Kidney (tissue), 14 donors: ENCODE measurements around the gene TMTC1. TPM values are rescaled to one million over a fixed set of nuclear protein-coding genes. Genes with fewer than 3 reads are reported as not detected.

Experiments
- DNase-seq, 5 donors: peaks; one replicate each; pipeline ENCODE4 v3.0.0-alpha.2; 2013 to 2020
- FAIRE-seq: peaks from 2 replicates; lab custom pipeline; 2012; peaks lifted over from hg19 to GRCh38; lab: Jason Lieb, UNC
- H3K27ac ChIP-seq, 2 donors: one replicate each; pipeline ENCODE4 v1.7.0; 2013; ENCODE audit warnings: low read depth in 2 of 2, low read length in 2 of 2, inconsistent platforms in 1 of 2
- H3K27me3 ChIP-seq: one replicate; pipeline ENCODE4 v1.7.1; 2013; ENCODE audit warnings: low read length, inconsistent platforms; ENCODE audit not compliant: control insufficient read depth, insufficient read depth
- H3K36me3 ChIP-seq, 3 donors: one replicate each; pipeline versions ENCODE4 v1.7.0 to v1.7.1; 2013; ENCODE audit warnings: low read length in 3 of 3, control low read depth in 1 of 3, inconsistent platforms in 1 of 3; ENCODE audit not compliant: insufficient read depth in 3 of 3, control insufficient read depth in 2 of 3
- H3K4me1 ChIP-seq, 3 donors: one replicate each; pipeline versions ENCODE4 v1.7.0 to v1.7.1; 2013; ENCODE audit warnings: low read length in 3 of 3, inconsistent platforms in 1 of 3, low read depth in 1 of 3; ENCODE audit not compliant: control insufficient read depth in 2 of 3, insufficient read depth in 2 of 3
- H3K4me3 ChIP-seq, 3 donors: one replicate each; pipeline versions ENCODE4 v1.7.0 to v1.8.1; 2013; ENCODE audit warnings: low read length in 3 of 3, control low read depth in 1 of 3, inconsistent platforms in 1 of 3
- H3K9ac ChIP-seq, 3 donors: one replicate each; pipeline versions ENCODE4 v1.7.0 to v1.7.1; 2013; ENCODE audit warnings: low read length in 3 of 3, control low read depth in 1 of 3, inconsistent platforms in 1 of 3
- H3K9me3 ChIP-seq, 3 donors: one replicate each; pipeline versions ENCODE4 v1.7.0 to v1.7.1; 2013; ENCODE audit warnings: low read length in 3 of 3, control low read depth in 1 of 3, inconsistent platforms in 1 of 3; ENCODE audit not compliant: control insufficient read depth in 2 of 3, insufficient read depth in 1 of 3
- intact Hi-C: fragments of 100-400 bp; cut with DNase I; formaldehyde crosslinking; loops from one replicate; pipeline ENCODE4 v1.11.1; 2022
- polyA plus RNA-seq: library from polyadenylated mRNA; stranded (reverse); fragments of 350-450 nt; fragmentation: Illumina TruSeq; extraction: RNeasy Lipid Tissue Mini Kit (QIAGEN cat#74804); gene quantifications from one replicate; pipeline ENCODE4 v1.2.3, GENCODE V29; 2014; ENCODE audit warnings: low read depth, low replicate concordance; ENCODE audit not compliant: insufficient read depth
- total RNA-seq: library from RNA; stranded (reverse); fragmentation: NEBNext Ultra II Directional; extraction: Animal tissue kit (Norgen Biotek cat#: 25700); gene quantifications from one replicate; pipeline ENCODE4 v1.2.1, GENCODE V29; 2021
- TF ChIP-seq, protein P1 (sequence below): IDR thresholded peaks from 3 replicates; pipeline ENCODE4 v1.5.1; 2012; ENCODE audit warnings: mild to moderate bottlenecking, moderate library complexity, borderline replicate concordance; ENCODE audit not compliant: insufficient read depth; ENCODE audit errors: extremely low read depth
- donor health status: control.
- donor health status: control.
- donor health status: control.
- donor health status: control.
- donor health status: control.
- donor health status: DM: yes; HTN: yes; CAD: no.
- donor health status: Normal renal cell carcinoma (clear cell type).

TMTC1 gene
- total and polyA plus RNA-seq, 2 donors from 2014 or later: 10.9 to 58.8 TPM

DNA sequence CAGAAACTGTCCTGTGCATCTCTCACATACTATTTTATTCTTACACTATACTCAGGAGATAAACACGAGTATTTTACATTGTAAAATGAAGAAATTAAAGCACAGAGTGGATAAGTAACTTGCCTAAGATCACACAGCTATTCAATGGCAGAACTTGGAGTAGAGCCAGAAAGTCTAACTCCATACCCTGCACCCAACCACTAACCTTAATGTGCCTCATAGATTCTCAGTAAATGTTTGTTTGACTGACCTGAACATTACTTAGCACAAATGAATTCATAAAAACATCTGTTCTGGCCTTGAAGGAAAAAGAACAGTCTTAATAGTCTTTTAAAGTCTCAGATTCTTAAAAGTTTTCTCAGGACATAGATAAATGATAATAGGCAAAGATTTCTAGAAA, 202.8 kb downstream of the TMTC1 start:
- intact Hi-C loops: no loop called here
- FAIRE-seq: no peak

DNA sequence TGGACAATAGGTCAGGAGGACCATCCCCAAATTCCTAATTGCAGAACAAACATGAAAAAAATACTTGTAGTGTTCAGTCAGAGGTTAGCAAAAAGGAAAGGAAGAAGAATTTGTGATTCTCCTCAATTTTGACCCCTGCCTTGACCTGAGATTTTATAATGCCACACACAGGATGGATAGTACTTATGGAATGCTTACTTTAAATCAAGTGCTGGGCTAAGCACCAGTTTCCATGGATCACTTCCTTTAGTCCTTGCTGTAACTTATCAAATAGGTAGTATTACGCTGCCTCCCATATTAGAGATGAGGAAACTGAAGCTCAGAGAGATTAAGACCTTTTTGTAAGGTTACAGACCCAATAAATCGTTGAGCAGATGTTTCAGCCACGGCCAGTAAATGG, 205.0 kb downstream of the TMTC1 start:
- no peak for DNase-seq
- Histone ChIP-seq H3K9me3 (no peaks in the 10 kb centered on the region), H3K27me3 (no peaks in the 10 kb centered on the region), H3K9ac (no peak overlapping the region), H3K4me3 (no peak overlapping the region), H3K27ac (peak overlapping the region; percentile 12 to 52), H3K4me1 (peaks cover 0 to 5% (median under 1%) of the 10 kb centered on the region in 3 donors), H3K36me3 (no peaks in the 10 kb centered on the region)
- TF ChIP-seq, protein P1, sequence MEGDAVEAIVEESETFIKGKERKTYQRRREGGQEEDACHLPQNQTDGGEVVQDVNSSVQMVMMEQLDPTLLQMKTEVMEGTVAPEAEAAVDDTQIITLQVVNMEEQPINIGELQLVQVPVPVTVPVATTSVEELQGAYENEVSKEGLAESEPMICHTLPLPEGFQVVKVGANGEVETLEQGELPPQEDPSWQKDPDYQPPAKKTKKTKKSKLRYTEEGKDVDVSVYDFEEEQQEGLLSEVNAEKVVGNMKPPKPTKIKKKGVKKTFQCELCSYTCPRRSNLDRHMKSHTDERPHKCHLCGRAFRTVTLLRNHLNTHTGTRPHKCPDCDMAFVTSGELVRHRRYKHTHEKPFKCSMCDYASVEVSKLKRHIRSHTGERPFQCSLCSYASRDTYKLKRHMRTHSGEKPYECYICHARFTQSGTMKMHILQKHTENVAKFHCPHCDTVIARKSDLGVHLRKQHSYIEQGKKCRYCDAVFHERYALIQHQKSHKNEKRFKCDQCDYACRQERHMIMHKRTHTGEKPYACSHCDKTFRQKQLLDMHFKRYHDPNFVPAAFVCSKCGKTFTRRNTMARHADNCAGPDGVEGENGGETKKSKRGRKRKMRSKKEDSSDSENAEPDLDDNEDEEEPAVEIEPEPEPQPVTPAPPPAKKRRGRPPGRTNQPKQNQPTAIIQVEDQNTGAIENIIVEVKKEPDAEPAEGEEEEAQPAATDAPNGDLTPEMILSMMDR: no peak
- intact Hi-C loops: no loop called here
- no peak for FAIRE-seq

More for the DNA sequence above, 202.8 kb downstream of the TMTC1 start:
- Histone ChIP-seq H3K27me3 (no peaks in the 10 kb centered on the region), H3K9ac (no peak overlapping the region), H3K9me3 (no peaks in the 10 kb centered on the region), H3K4me3 (no peak overlapping the region), H3K36me3 (no peaks in the 10 kb centered on the region), H3K4me1 (peaks cover 0 to 5% (median 3%) of the 10 kb centered on the region in 3 donors), H3K27ac (peak overlapping the region in 1 of 2 donors; percentile 41)
- TF ChIP-seq, protein P1: no peak
- DNase-seq: no peak

DNA sequence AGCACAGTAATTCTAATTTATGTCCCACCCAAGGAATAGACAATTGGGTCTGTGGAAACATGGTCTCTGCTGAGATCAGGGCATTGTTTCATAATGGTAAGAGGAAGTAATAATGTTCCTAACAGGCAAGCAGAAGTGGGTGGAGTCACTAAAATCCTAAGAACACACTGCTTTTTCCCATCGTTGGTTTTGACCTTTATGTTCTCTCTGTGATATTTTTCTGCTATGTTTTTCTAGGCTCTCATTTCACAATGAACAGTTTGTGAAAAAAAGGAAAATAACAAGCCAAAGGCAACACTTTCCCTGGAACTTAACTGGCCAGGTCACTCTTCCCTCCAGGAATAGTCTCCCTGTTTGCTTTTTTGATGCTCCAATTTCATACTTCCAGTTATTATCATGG, 205.7 kb downstream of the TMTC1 start:
- H3K27me3 ChIP-seq: no peaks in the 10 kb centered on the region
- intact Hi-C loops: no loop called here
- H3K27ac ChIP-seq: peak overlapping the region; percentile 5 to 12
- peak in 1 of 5 donors; percentile 39 for DNase-seq
- no peaks in the 10 kb centered on the region for H3K9me3 ChIP-seq
- no peak overlapping the region for H3K4me3 ChIP-seq
- peaks cover 0 to 5% (median 0%) of the 10 kb centered on the region in 3 donors for H3K4me1 ChIP-seq
- TF ChIP-seq, protein P1: no peak
- H3K36me3 ChIP-seq: no peaks in the 10 kb centered on the region
- peak; percentile 33 for FAIRE-seq
- no peak overlapping the region for H3K9ac ChIP-seq

DNA sequence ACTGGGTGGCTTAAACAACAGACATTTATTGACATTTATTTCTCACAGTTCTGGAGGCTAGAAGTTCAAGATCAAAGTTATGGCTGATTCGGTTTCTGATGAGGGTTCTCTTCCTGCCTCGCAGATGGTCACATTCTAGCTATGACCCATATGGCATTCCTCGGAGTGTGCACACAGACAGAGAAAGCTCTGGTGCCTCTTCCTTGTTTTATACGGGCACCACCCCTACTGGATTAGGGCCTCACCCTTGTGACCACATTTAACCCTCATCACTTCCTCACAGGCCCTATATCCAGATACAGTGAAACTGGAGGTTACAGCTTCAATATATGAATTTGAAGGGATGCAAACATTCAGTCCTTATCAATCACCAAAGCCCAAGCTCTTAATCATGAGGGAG, 209.2 kb downstream of the TMTC1 start:
- Histone ChIP-seq H3K36me3 (peaks cover 0 to 3% (median 0%) of the 10 kb centered on the region in 3 donors), H3K9ac (no peak overlapping the region), H3K27ac (peak overlapping the region in 1 of 2 donors; percentile 5), H3K4me1 (no peaks in the 10 kb centered on the region), H3K27me3 (no peaks in the 10 kb centered on the region), H3K9me3 (no peaks in the 10 kb centered on the region), H3K4me3 (no peak overlapping the region)
- intact Hi-C loops: no loop called here
- no peak for DNase-seq
- FAIRE-seq: no peak
- TF ChIP-seq, protein P1: no peak
